CD1c-positive myeloid dendritic cell (primary cell): ENCODE measurements around the gene PIAS1.
"Not testable (repeated sequence)": the region's sequence is repeated elsewhere in the genome, so short reads cannot be mapped to it uniquely, and the experiment has no call there.

ENCODE experiments used
- DNase-seq: peaks from one replicate; pipeline ENCODE4 v3.0.0-alpha.2; 2016; ENCODE audit errors: extremely low spot score

PIAS1 gene

DNA sequence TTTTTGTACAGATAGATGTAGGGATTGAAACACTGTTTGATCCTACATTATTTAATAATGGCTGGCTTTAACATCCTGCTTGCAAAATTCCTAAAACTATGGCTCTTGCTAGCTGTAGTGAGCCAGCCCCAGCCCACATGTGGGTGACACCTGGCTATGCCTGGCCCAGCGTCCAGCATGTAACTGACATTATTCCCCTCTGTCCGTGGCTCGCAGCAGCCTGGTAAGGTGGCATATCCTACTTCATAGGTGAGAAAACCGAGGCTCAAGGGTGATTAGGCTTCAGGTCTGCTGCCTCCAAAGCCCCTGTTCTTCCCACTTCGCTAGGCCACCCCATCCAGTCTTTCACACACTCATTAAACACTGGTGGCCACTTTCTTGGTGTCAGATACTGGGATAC is 149.4 kb downstream of the PIAS1 start:
- DNase-seq: no peak

DNA sequence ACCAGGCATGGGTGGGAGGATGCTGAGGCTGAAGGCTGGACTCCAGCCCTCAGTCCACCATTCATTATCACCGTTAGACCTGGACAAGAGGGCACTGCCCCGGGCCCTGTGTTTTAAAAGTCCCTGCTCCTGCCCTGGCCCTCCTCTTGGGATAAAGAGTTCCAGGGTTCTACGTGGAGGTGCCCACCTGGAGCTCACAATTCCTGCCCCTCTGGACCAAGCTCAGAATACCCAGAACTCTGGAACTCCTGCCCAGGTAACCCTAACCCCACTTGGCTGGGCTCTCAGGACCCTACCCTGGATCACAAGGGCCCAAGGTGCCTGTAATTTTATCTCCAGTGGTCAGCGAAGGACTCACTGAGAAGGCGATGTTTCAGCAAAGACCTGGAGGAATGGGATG is 149.8 kb downstream of the PIAS1 start:
- DNase-seq: no peak

DNA sequence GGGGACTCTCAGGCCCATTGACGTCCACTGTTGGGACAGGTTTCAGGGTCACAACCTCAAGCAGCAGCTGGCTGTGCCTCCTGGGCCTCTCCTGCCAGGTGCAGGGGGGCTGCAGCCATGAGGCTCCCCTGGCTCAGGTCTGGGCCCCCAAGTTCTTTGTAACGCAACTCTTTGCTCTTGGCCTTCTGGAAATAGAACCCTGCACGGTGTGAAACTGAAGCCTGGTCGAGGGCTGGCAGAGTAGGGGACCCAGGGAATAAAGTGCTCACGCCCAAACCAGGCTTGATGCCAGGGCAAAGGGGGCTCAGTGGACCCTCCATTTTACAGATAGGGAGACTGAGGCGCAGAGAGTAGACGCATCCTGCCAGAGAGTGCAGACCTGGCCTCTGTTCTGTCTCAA is 150.2 kb downstream of the PIAS1 start:
- no peak for DNase-seq

DNA sequence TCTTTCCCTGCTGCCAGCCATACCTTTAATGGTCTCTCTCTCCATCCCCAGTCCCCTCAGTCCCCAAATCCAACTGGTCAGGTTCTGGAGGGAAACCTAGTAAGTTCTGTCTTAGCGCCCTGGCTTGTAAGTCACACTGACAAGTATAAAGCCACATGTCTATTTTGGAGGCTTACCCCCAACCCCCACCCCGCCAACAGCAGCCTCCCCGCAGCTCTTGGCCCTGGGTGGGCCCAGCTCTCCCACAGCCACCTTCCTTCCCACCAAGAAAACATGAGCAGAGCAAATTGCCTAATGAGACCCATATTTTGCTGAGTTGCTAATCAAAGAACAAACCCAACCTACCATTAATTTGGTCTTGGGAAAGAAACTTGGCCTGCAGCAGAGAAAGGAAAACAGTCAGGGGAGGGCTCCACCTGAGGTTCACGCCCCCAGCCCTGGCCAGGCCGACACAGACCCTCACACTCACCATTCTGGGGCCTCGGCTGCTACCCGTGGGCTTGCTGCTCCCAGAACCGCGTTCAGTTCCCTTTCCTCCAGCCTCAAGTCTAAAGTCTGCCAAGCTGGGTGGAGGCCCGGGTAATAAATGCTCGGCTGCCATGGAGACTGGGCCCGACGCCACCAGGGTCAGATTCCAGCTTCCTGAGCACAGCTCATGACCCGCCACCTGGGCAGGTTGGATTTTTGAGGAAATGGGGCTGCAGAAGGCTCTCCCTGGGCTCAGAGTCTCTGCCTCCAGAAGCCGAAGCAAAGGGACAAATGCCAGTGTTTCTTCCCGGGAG is 150.9 kb downstream of the PIAS1 start, which contains the start of gene CALML4:
TSS of gene CALML4 (minus strand) at position 557 of the 782 bp plus-strand sequence. CDS start at position 472, 85 bp downstream.
- peak; percentile 46 for DNase-seq

DNA sequence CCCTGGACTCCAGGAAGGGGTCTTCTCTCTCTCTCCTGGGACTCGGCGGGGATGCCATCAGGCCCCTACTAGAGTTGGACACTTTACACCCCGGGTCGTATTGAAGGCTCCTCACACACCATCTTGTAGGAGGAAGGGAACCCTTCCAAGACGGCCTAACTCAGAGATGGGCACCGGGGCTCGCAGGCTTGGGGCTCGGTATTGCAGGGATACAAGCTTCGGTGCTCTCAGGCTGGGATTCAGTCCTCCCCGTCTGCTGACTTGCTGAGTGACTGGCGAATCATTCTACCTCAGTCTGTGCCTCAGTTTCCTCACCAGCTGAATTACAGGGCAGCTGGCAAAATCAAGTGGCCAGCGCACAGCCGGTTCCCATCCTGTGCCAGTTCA is 151.4 kb downstream of the PIAS1 start:
- DNase-seq: no peak

DNA sequence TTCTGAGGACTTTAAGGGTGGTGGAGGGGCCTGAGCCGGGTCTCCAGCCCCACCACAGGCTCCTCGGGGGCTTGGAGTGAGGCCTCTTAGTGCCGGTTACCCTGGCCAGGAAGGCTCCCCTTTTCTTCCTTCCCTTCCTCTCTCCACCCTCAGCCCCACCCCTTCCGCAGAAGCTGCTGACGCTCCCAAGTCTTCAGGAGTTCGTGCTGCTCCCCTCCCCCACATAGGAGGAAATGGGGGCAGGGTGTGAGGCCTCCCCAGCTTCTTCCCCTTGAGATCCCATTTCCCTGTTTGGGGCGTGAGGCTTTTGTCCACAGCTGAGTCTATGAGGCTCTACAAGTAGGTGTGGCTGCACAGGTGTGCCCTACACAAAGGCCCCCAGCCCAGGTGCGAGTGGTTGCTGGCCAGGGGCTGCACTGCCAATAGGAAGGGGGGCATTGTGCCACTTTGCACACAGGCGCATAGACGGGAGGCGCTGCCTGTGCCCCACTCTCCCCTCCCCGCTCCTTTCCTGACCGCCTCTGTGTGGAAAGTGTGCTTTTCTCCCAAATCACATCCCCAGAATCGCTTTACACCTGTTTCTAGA is 151.9 kb downstream of the PIAS1 start:
- peak; percentile 76 for DNase-seq

DNA sequence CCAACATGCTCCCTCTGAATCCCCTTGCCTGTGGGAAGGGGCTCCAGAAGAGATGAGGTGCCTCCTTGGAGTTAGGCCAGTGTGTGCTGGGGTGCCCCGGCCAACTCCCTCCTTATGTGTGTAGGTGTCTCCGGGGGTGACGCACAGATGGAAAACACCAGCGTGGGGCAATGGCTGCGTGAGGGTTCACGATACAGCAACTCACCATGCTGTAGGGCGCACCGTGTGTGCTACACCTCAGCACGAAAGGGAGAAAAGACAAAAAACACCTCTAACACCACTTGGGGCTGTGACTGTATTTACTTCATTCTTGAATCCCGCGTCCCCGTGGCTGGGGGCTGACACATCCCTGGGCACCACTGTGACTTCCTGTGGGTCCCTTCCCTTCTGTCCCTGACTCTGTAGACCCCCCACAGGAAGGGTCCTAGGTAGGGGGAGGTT is 152.6 kb downstream of the PIAS1 start:
- no peak for DNase-seq

DNA sequence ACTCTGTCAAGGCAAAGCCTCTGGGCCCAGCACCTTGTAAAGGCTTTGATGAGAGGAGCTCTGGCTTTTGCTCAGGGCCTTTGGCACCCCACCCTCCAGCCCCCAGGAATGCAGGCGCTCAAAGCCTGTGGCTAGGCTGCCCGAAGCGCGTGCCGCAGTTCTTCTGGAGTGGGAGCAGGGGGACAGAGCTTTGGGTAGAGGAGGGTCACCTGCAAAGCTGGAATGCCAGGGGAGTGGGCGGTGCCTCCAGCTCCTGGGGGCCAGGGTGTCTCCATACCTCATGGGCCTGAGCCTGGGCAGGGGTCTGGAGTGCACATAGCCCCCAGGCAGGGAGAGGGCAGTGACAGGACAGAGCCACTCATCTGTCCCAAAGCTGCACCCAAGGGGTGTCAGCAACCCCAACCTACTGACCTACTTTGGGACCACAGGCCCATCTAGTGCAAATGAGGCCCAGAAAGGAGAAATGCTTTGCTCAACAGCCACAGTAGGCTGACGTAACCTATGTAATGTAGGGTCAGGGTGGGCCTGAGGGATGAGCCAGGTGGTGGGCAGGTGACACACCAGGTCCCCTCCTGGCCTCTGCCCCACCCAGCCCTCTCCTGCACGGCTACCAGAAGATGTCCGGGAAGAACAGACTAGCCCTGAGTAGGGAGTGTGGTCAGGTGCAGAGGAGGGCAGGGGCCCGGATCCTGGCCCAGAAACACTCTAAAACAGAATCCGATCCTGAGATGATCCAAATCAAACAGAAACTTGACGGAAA is 153.2 kb downstream of the PIAS1 start:
- no peak for DNase-seq

DNA sequence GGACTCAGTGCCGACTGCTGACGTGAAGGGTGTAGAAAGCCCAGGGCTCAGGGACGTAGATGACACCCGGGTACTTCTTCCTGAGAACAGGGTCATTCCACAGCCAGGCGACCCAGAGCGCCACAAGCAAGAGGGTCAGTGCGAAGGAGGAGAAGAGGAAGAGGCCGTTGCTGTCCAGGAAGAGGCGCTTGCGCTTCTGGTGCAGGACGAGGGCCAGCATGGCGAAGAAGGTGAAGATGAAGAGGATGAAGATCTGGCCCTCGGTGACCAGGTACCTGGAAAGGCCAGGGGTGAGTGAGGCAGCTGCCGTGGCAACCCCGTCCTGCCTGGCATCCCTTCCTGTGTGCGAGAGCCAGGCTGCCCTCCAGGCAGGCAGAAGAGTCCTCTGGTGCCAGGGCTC is 154.0 kb downstream of the PIAS1 start:
- DNase-seq: no peak

DNA sequence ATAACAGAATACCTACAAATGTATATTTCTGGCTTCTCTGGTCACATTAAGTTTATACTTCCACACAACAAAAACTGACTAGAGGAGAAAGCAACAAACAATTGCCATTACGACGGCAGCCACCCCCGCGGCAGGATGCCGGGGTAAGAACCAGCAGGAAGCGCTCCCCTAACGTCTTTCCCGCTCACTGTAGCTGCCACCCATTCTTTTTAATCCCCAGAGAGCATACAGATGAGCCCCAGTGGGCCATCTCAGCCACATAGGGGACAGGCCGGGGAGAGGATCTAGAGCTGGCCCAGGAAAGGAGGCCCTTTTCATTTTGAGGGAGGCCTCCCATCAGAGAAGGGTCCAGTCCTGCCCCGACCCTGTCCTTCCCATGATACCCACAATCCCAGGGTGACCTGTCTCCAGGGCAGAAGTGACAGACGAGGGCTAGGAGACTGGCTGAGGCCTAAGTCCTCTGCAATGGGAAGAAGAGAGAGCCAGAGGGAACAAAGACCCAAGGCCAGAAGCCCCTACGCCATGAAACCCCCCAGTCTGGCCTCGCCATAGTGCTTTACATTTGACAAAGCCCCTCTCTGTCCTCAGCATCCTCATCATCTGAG is 154.6 kb downstream of the PIAS1 start:
- DNase-seq: no peak

DNA sequence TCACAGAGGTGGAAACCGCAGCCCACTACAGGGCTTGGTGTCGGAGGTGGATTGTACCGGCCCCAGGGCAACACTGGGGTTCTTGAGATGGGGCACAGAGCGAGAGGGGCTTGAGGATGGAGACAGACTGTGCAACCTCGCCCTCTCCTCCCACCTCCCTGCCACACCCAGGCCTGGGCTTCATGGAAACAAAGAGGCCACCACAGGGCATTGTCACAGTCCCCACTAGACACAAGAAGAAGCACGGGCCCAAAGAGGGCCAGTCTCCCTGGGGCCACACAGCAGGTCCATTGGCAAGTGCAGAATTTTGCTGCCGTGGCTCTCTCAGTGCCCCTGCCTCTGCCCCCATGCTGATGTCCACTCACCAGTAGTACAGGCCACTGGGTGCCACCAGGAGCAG is 155.2 kb downstream of the PIAS1 start:
- no peak for DNase-seq

DNA sequence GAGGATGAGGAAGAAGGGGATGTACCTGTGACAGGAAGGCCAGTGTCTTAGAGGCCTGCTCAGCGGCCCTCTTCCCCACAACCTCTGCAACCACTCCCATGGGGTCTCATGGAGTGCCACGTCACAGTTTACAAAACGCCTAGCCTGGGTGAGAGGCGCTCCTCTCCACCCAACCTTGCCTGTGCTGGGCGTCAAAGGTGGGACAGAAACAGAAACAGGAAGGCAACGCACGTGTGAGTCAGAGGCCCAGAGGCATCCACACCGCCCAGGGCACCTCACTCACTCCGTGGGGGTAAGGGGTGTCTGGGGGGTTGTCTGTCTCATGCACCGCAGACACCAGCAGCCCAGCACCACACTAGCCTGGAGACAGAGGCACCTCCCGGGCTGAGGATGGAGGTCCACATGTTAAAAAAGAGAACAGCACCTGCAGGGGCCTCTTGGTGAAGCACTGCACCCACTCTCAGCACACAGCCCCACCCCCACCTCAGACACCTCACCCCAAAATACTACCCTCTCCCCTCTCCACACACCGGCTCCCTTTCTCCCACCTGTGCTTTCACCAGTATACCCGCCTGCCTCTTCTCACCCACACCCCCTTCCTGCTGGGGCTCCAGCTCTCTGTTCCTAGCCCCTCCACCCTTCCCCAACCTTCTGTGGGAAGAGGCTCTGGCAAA is 155.8 kb downstream of the PIAS1 start:
- DNase-seq: no peak

DNA sequence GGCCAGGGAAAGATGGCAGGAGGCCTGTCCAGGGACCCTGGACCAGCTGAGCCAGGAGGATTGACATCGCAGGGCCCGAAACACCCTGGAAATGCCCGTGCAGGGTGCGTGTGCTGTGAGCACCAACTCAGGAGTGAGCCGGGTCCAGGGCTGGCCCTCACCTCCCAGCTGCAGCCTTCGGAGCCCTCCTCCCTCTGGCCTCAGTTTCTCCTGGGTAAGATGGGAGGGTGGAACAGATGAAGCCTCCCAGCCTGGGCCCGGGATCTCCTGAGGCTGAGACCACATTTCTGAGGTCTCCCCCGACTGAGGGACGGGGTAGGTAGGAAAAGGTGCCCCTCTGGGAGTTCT is 156.3 kb downstream of the PIAS1 start:
- no peak for DNase-seq

DNA sequence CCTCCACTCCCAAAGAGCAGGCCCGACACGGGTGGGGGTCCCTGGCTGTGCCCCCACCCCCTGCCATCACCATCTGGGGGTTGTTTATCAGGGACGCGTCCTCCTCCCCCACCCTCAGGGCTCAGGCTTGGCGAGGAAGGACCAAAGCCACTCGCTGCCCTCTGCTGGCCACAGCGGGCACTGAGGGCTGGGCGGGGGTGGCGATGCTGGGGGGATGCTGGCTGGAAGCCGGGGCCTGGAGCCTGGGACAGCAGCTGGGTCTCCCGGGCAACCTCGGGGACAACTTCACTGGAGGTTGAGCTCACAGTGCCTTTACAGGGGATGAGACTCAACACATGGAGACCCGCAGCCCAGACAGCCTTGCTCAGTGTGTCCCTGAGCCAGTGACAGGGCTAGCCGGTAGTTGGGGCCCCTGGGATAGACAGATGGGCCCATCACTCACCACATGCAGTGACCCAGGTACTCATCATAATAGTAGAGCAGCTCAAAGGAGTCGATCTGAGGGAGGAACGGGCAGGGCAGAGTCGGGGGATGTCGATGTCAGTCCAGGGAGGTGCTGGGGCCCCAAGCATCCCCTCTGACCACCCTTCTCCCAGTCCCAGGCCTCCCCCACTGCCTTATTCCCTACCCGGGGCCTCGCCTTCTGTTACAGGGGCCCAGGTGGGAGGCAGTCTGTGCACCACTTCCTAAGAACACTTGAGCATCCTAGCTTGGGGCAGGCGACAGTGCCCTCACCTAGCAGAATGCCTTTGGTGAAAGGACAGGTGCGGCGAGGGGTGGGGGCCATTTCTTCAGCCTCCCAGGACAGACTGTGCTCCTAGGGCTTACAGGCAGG is 156.9 kb downstream of the PIAS1 start:
- DNase-seq: peak; percentile 42

DNA sequence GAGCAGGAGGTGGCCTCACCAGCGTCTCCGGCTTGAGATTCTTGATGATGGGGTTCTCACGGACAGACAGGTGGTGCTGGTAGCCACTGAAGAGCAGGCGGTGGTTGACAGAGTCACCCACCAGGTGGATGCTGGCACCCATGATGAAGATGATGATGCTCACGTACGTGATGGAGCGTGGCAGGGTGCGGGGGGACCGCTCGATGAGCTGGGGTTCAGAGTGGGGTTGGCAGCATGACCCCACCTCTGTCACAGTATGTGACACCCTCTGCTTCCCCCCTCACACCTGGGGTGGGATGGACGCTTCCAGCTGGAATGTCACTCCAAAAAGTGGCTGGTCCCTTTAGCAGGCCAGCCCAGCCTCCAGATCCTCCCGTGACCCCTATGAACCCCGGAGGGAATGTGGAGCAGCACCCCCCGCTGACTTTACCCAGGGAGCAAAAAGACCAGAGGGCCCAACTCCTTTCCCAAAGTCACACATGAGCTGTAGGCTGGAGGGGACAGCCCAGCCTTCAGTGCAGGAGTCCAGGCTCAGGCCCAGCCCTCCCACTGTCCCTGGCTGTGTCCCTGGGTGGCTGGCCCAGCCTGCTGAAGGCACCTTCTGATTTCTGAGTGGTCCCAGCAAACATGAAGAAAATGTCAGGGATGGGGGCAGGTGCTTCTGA is 157.7 kb downstream of the PIAS1 start:
- no peak for DNase-seq

DNA sequence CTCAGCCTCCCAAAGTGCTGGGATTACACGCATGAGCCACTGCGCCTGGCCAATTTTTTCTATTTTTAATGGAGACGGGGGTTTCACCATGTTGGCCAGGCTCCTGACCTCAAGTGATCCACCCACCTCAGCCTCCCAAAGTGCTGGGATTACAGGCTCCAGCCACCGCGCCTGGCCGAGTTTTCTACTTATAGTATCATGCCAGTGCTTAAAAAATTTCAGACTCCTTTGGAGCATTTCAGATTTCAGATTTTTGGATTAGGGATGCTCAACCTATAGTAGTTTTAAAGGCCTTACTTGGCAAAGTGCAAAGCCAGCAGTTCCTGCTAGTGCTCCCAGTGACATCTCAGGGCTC is 159.4 kb downstream of the PIAS1 start:
- not testable (repeated sequence) for DNase-seq

DNA sequence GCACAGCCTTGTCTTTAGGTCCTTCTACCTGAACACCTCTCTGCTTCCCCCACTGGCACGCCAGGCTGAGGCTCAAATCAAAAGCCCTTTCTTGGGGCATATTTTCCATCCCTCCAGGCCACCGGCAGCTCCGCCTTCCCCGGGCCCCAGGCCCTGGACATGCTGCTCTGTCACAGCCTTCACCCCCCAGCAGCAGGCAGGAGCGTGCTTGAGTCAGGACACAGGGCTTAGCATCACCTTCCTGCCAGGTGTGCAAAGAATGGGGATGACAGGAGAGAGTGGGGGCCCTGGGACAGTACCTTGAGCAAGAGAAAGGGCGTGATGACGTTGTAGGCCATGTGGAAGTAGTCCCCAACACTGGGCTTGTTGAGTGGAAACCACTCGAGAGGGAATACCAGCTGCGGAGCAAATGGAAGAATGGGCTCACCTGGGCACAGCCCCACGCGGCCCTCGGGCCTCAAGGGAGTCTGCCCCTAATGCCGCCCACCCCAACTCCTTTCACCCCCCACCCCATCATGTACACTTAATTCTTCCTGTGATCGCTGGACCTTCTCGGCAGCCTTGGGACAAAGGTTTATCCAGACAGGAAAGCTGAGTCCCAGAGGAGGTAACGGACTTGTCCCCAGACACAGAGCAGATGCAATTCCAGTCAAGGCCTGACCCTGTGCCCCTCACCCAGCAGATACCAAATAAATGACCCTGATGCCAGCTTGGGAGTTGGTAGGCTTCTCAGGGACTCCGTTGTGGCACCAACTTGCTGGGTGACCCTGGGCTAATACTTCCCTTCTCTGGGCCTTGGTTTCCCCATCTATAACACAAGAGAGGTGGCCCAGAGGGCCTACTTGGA is 160.1 kb downstream of the PIAS1 start:
- no peak for DNase-seq

DNA sequence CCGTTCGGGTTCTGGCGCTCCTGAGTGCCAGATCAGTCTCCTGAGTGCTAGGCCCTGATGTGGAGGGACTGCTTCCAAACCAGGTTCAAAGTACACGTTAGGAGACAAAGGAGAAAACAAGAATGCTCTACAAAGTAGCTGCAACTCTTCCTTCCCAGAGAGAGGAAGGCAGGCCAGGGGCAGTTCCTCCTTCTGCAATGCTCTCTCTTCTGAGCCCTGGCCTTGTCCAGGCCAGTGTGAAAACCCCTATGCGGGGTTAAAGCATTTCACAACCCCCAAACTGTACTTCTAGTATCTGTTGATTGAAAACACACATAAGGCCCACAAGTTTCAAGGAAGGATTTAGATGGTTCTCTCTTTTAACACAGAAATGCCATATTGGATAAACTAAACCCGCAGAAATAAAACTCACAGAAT is 160.7 kb downstream of the PIAS1 start:
- DNase-seq: peak; percentile 37

DNA sequence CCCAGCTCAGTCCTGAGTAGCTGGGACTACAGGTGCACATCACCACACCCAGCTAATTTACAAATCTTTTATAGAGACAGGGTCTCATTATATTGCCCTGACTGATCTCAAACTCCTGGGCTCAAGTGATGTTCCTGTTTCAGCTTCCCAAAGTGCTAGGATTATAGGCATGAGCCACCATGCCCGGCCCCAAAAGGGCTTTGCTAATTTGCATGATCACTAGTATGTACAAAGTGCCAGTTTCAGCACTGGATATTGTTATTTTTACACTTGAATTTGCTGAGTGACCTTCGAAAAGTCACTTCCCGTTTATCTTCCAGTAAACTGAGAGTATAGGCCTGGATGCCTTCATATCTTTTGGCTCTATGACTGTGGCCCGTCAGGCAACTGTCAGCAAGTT is 163.2 kb downstream of the PIAS1 start:
- DNase-seq: no peak

DNA sequence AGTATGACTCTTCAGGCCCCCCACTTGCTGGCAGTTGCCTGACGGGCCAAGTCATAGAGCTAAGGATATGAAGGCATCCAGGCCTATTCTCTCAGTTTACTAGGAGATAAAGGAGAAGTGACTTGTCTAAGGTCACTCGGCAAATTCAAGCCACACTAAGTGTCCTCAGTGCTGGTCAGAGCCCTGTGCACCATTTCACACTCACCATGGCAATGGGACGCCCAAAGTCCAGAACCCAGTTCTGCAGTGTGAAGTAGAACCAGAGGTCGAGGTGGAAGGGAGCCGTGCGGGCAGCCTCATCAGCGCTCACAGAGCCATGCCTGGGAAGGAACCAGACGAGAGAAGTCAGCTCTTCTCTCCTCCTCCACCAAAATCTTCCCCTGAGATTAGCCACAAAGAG is 164.2 kb downstream of the PIAS1 start:
- DNase-seq: no peak
